Dermis blood vessel endothelial cell (primary cell): ENCODE data around the gene RALGAPA2. TPM values are rescaled to one million over a fixed set of nuclear protein-coding genes. Genes with fewer than 3 reads are reported as not detected.

Experiments
- DNase-seq: peaks from one replicate; pipeline ENCODE4 v3.0.0; 2010
- total RNA-seq: library from RNA; depleted of rRNA; stranded (reverse); fragments of >200 nt; gene quantifications from 2 replicates; pipeline ENCODE4 v1.2.3, GENCODE V29; 2014

RALGAPA2 gene
- total RNA-seq, 1 donor from 2014 or later, result 102 TPM

GRCh38 chr20:20528861-20529260 is 183.6 kb downstream of the RALGAPA2 start:
- peak; percentile 57 for DNase-seq

DNA sequence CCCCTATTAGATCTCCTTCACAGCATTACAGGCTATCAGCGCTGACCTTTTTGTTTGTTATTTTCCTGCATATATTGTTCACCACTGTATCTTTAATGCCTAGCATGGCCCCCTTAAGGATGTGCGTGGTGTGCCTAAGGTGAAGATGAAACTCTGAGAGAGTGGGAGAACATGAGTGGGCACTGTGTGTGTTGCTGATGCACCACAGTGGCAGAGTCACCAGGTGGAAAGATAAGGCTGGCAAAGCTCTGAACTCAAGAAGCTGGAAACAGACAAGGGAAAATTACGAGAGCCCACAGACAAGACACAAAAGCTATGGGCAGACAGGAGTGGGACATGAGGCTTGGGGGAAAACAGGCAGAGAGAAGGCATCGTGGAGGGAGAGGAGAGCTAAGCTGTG is 184.8 kb downstream of the RALGAPA2 start:
- no peak for DNase-seq

GRCh38 chr20:20525756-20526155 is 186.7 kb downstream of the RALGAPA2 start:
- DNase-seq, result no peak

DNA sequence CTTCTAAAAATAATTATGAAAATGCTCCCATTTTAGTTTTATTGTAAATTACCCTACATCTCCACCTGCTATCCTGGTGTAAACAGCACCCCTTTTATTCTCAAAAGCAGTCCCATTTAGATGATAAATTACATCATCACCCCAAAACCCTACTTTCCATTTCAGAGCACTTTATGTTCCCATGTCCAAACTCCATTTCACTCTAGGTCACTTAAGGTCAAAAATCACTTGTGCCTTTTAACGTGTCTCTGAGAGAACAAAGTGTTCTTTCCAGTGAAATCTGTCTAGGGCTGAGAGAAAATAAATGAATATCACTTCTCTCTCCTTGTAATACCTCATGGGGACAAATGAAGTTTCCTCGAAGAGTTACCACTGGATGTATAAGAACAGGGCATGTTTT is 187.2 kb downstream of the RALGAPA2 start:
- DNase-seq, result no peak

DNA sequence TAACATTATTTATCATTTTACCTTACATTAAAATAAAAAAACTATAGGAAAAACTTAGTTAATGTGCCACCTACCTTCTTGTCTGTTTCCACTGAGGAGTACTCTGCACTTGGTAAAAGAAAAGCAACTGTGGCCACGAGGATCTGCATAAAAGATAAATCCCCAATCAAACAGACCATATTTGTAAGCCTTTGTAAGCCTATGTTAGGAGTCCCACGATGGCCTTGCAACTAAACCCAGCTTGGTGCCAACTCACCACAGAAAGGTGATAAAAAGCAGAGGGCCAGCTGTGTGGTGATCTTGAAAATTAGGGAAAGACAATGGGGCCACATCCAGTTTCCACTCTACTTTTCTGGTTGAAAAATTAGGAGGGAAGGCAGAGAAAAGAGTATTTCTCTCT is 187.7 kb downstream of the RALGAPA2 start:
- DNase-seq, result no peak

- no peak for DNase-seq
Observed at GRCh38 chr20:20521736-20522135, 190.7 kb downstream of the RALGAPA2 start.

GRCh38 chr20:20520776-20521175 is 191.7 kb downstream of the RALGAPA2 start:
- no peak for DNase-seq

- DNase-seq, result no peak
Observed at GRCh38 chr20:20519269-20519668, 193.2 kb downstream of the RALGAPA2 start.

GRCh38 chr20:20518263-20518662 is 194.2 kb downstream of the RALGAPA2 start:
- no peak for DNase-seq

DNA sequence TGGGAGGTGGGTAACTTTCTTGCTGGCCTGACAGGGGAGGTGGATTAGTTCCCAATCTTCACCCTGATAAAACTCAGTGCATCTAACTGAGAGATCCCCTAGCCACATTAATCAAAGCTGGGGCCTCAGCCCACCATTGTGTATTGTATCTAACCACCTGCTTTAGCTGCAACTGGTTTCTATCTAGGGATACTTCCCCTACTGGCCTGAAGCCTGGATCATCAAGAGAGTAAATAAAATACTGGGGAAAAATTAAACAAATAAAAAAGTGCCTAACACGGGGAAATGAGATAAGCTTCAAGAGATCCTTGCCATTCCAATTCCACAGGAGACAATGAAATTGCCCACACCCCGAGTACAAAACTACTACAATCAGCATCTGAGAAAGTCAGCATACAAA is 195.1 kb downstream of the RALGAPA2 start:
- DNase-seq, result no peak

- no peak for DNase-seq
Observed at GRCh38 chr20:20513720-20514119, 198.7 kb downstream of the RALGAPA2 start.

DNA sequence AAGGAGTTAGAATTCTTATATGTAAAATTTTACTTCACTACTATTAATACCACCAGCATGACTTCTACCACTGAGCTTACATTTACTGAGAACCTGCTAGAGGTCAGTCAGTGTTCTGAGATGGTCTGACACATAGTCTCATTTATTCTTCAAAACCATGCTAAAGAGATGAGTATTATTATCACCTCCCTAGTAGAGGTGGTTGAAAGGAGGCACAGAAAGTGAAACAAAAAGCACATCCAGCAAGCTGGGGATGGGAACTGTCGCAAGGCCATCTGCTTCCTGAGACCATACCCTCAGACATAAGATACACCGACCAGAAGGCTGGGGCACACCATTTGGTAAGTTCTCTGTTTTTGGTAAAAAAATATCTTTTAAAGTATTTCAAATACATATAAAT is 206.9 kb downstream of the RALGAPA2 start:
- DNase-seq, result no peak

GRCh38 chr20:20503777-20504530 is 208.5 kb downstream of the RALGAPA2 start:
- no peak for DNase-seq

- no peak for DNase-seq
Observed at GRCh38 chr20:20501128-20501527, 211.3 kb downstream of the RALGAPA2 start.

DNA sequence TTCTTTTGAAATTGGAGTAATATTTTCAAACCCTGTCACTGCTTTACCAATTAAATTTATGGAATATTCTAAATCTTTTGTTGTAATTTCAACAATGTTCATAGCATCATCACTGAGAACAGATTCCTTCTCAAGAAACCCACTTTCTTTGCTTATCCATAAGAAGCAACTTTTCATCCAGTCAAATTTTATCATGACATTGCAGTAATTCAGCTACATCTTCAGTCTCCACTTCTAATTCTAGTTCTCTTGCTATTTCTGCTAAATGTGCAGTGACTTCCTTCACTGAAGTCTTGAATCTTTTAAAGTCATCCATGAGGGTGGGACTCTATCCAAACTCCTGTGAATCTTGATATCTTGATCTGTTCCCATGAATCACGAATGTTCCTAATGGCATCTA is 212.1 kb downstream of the RALGAPA2 start:
- DNase-seq, result no peak

GRCh38 chr20:20499439-20499838 is 213.0 kb downstream of the RALGAPA2 start:
- no peak for DNase-seq

DNA sequence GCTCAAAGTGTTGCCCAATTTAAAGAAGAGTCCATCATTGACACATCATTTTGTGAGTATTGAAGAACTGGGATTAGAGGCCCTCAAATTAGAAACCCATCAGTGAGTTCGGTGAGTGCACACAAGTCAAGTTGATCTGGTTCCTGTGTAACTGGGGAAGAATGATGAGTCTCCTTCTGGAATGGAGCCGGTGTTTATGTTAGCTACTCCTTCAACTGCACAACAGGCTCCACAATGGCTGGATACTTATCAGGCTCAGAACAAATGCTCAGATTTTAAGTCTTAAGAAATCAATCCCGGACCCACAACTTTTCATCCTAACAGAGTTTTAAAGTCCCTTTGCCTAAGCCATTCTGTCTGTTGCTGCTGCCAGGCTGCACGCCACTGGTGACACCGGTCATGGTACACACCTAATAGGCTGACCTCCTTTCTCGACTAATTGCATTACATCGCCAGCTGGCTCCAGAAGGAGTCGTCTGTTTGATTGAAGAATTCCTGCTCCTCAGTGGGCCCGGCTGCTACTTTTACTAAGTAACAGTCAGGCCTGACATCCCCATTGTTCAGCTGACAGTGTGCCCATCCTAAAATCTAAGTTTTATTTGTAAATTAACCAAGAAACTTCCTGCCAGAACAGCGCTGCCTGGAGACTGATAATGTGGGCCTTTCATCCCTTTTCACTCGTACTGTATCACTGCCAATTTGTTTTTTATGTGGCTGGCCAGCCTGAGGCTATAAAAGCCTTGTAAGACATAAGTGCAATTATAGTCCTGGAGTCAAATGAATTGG is 214.2 kb downstream of the RALGAPA2 start:
- DNase-seq, result no peak

- no peak for DNase-seq
Observed at GRCh38 chr20:20497242-20497978, 215.0 kb downstream of the RALGAPA2 start.

DNA sequence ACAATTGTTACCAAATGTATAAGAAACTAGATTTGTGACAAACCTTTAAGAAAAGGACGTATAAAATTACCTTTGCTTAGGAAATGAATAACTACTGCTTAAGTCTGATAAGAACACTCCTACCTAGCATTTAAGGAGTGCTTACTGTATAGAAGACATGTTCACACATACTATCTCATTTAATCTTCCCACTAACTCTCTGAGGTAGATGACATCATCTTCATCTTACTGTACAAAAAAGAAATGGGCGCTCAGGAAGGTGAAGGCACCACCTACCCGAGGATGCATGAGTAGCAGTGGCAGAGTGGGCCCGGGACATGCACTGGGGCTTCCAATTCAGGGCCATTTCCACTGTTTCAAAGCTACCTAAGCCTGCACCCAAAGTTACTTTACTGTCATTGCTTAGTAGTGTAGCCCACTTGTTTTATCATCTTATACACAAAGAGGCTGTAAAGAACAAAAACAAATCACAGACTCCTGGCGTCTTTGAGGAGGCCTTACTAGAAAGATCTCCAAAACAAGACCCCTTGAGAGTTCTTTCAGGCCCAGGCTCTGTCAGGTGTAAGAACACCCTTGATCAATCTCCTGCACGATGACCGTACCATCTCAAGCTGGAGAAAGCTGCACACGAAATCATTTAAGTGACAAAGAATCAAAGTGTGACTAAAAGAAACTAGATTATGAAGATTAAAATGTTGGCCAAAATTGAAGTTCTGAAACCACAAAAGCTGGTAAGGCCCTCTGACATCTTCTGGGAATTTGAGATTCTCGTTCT is 216.5 kb downstream of the RALGAPA2 start:
- no peak for DNase-seq

DNA sequence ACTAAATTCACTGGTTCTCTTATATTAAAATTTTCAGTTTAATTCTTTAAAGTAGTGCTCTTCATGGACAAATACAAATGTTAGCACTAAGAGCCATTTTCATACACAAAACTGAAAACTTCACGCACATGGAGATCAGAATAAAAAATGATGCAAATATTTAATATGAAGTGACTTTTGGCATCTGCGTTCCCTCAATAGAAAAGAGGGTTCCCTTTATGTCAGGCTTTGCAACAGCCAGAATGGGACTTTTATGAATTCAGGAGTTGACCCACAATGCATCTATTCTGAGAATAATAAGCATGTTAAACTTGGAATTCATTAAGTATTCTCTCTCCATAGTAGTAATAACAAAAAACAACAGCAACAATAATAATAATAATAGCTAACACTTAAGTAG is 218.7 kb downstream of the RALGAPA2 start:
- DNase-seq, result no peak

GRCh38 chr20:20492521-20493332 is 219.7 kb downstream of the RALGAPA2 start:
- peak; percentile 73 for DNase-seq

- DNase-seq, result no peak
Observed at GRCh38 chr20:20491784-20492264, 220.6 kb downstream of the RALGAPA2 start.
